K562 (cell line): ENCODE data around the gene SPON2. TPM values are rescaled to one million over a fixed set of nuclear protein-coding genes. Genes with fewer than 3 reads are reported as not detected.

Experiments used
- BCOR ChIP-seq: fragments of 450-650 bp; IDR thresholded peaks from 2 replicates; pipeline ENCODE4 v1.6.1; 2016
- BRD4 ChIP-seq: fragments of 200-600 bp; sonication (generic); IDR thresholded peaks from 2 replicates; pipeline ENCODE4 v1.6.1; 2017; ENCODE audit warnings: inconsistent platforms
- BRF1 ChIP-seq: IDR thresholded peaks from 3 replicates; pipeline ENCODE4 v1.6.1; 2011; ENCODE audit warnings: borderline replicate concordance, mild to moderate bottlenecking; ENCODE audit not compliant: insufficient read length; ENCODE audit errors: extremely low read depth
- CBFA2T2 ChIP-seq: fragments of 450-650 bp; conservative IDR thresholded peaks from 2 replicates; pipeline ENCODE4 v1.6.1; 2017; ENCODE audit warnings: mild to moderate bottlenecking
- CBX1 ChIP-seq: sonication (generic); IDR thresholded peaks from 2 replicates; pipeline ENCODE4 v1.6.1; 2016; ENCODE audit warnings: antibody characterized with exemption, low read depth, mild to moderate bottlenecking
- CCAR2 ChIP-seq: fragments of 200-400 bp; formaldehyde crosslinking; IDR thresholded peaks from 2 replicates; pipeline ENCODE4 v1.6.1; 2017; ENCODE audit warnings: mild to moderate bottlenecking, low read depth, low read length
- CEBPB ChIP-seq: fragments of 450-650 bp; IDR thresholded peaks from 2 replicates; pipeline ENCODE4 v1.6.1; 2016; ENCODE audit warnings: missing genetic modification characterization, missing compliant biosample characterization
- FOXA1 ChIP-seq: fragments of 450-650 bp; IDR thresholded peaks from 2 replicates; pipeline ENCODE4 v1.6.1; 2016; ENCODE audit warnings: mild to moderate bottlenecking, borderline replicate concordance
- FOXJ2 ChIP-seq: fragments of 200-800 bp; sonication (Bioruptor generic); IDR thresholded peaks from 2 replicates; pipeline ENCODE4 v1.6.1; 2016; ENCODE audit warnings: missing genetic modification characterization, missing compliant biosample characterization
- FOXP1 ChIP-seq: sonication (generic); formaldehyde crosslinking; IDR thresholded peaks from 2 replicates; pipeline ENCODE4 v1.8.0; 2022; ENCODE audit warnings: mild to moderate bottlenecking, missing genetic modification reagents
- HDAC2 ChIP-seq: fragments of 450-650 bp; IDR thresholded peaks from 2 replicates; pipeline ENCODE4 v1.6.1; 2016; ENCODE audit warnings: mild to moderate bottlenecking
- MITF ChIP-seq: IDR thresholded peaks from 2 replicates; pipeline ENCODE4 v1.6.1; 2014; ENCODE audit warnings: antibody characterized with exemption
- NFRKB ChIP-seq: fragments of 450-650 bp; IDR thresholded peaks from 2 replicates; pipeline ENCODE4 v1.6.1; 2016; ENCODE audit warnings: low read depth
- NR2F6 ChIP-seq: fragments of 450-650 bp; formaldehyde crosslinking; IDR thresholded peaks from 2 replicates; pipeline ENCODE4 v1.4.0; 2020; ENCODE audit warnings: mild to moderate bottlenecking
- RAD21 ChIP-seq, 2 experiments: fragments of 250-450 bp in 1 of 2; fragments of 450-650 bp in 1 of 2; sonication (Bioruptor Pico) in 1 of 2; formaldehyde crosslinking in 1 of 2; IDR thresholded peaks in 1 of 2; conservative IDR thresholded peaks in 1 of 2; 2 replicates each; pipeline versions ENCODE4 v1.4.0 to v1.8.0; 2020 to 2022; ENCODE audit warnings: mild to moderate bottlenecking in 2 of 2, moderate library complexity in 1 of 2
- RNF2 ChIP-seq: sonication (generic); IDR thresholded peaks from 2 replicates; pipeline ENCODE4 v1.6.1; 2016
- SFPQ ChIP-seq: fragments of 200-400 bp; formaldehyde crosslinking; IDR thresholded peaks from 2 replicates; pipeline ENCODE4 v1.6.1; 2017; ENCODE audit warnings: mild to moderate bottlenecking, low read depth, low read length, moderate library complexity
- SRSF7 ChIP-seq: fragments of 200-400 bp; formaldehyde crosslinking; optimal IDR thresholded peaks from 2 replicates; pipeline ENCODE3; 2017; ENCODE audit warnings: mild to moderate bottlenecking, low read depth, low read length
- TCF7L2 ChIP-seq: fragments of 150-350 bp; IDR thresholded peaks from 2 replicates; pipeline ENCODE4 v1.6.1; 2016; ENCODE audit warnings: low read depth, mild to moderate bottlenecking, low read length, moderate library complexity
- THAP12 ChIP-seq: fragments of 250-450 bp; sonication (Bioruptor Pico); IDR thresholded peaks from 2 replicates; pipeline ENCODE4 v1.9.0; 2021; ENCODE audit warnings: mild to moderate bottlenecking, inconsistent platforms
- U2AF2 ChIP-seq: fragments of 200-400 bp; formaldehyde crosslinking; optimal IDR thresholded peaks from 2 replicates; pipeline ENCODE3; 2017; ENCODE audit warnings: low read depth, mild to moderate bottlenecking, low read length
- ZEB2 ChIP-seq: fragments of 450-650 bp; IDR thresholded peaks from 2 replicates; pipeline ENCODE4 v1.6.1; 2016
- polyA plus RNA-seq, 8 experiments: library from polyadenylated mRNA; depleted of rRNA in 4 of 8; stranded (reverse) in 5 of 8; unstranded in 3 of 8; fragments of >200 nt; fragmentation: Nextera tagmentation in 2 of 8; fragmentation: Illumina TruSeq in 1 of 8; extraction: Ambion mirVana in 2 of 8; extraction: Trizol in 1 of 8; gene quantifications; 2 replicates each; pipeline versions ENCODE4 v1.2.1 to v1.2.3, GENCODE V29; 2011 to 2014; ENCODE audit warnings: inconsistent platforms in 1 of 8, missing spikeins in 1 of 8
- total RNA-seq, 7 experiments: library from RNA; depleted of rRNA in 6 of 7; stranded (reverse); fragments of >200 nt in 6 of 7; fragmentation: Illumina TruSeq in 2 of 7; extraction: Trizol in 2 of 7; gene quantifications; 2 replicates each; pipeline versions ENCODE4 v1.2.1 to v1.2.3, GENCODE V29; 2011 to 2021; ENCODE audit warnings: low replicate concordance in 1 of 7
- TF ChIP-seq, protein P1 (sequence below): sonication (generic); formaldehyde crosslinking; IDR thresholded peaks from 2 replicates; pipeline ENCODE4 v1.8.0; 2022; ENCODE audit warnings: mild to moderate bottlenecking, missing genetic modification reagents

The SPON2 gene
- total and polyA plus RNA-seq, 9 of the 15 experiments (the other 6 are each of a cell fraction or from before 2014, with no cell fraction given): 0.21 to 2.2 (median 0.83) TPM

DNA sequence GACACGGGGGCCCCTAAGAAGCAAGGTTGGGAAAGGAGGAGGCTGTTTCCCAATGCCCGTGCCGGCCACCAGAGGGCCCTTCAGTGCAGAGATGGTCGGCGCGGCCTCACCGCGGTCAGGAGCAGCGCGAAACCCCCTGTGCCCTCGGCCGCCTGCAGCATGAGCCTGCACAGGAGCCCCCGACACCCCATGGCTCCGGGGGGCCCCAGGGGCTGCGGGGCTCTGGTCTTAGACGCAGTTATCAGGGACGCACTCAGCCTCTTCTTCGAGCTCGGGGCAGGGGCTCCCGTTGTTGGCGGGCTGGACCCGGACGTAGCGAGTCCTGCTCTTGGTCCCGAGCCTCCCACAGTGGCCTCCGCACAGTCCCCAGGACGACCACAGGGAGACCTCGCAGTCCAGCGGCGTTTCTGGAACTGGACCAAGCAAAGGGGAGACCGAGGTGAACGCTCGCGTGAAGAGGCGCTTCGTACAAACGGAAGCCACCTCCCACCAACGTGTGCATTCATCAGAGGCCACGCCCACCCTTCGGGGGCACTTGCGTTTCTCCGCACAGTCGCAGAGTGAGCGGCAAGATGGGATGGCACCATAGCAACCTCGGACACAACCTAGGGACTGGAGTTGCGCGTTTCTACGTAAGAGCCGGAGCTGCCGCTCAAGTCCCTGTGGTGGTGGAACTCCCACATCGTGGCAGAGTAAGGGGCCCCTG lies 5.0 kb downstream of the SPON2 start (continued):
- TF ChIP-seq NFRKB (no peak), CBX1 (no peak), NR2F6 (CRISPR knock-in tag) (no peak), RNF2 (no peak), FOXJ2 (tag) (no peak), U2AF2 (no peak), ZEB2 (no peak), TCF7L2 (no peak), FOXA1 (no peak), THAP12 (CRISPR knock-in tag) (no peak), BRF1 (no peak), RAD21 (CRISPR knock-in tag; conservative IDR thresholded peaks at IDR 0.05 in 1 of 2, IDR thresholded peaks at IDR 0.05 in 1 of 2) (peak; percentile 63 to 84), HDAC2 (no peak), CCAR2 (no peak), FOXP1 (CRISPR knock-in tag) (0 out of 2 replicates have a peak, but pooled peaks have one; percentile 51), MITF (no peak), BCOR (no peak), CEBPB (tag) (no peak), CBFA2T2 (no peak), SRSF7 (no peak), SFPQ (no peak), BRD4 (no peak)
- TF ChIP-seq, protein P1, sequence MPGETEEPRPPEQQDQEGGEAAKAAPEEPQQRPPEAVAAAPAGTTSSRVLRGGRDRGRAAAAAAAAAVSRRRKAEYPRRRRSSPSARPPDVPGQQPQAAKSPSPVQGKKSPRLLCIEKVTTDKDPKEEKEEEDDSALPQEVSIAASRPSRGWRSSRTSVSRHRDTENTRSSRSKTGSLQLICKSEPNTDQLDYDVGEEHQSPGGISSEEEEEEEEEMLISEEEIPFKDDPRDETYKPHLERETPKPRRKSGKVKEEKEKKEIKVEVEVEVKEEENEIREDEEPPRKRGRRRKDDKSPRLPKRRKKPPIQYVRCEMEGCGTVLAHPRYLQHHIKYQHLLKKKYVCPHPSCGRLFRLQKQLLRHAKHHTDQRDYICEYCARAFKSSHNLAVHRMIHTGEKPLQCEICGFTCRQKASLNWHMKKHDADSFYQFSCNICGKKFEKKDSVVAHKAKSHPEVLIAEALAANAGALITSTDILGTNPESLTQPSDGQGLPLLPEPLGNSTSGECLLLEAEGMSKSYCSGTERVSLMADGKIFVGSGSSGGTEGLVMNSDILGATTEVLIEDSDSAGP (CRISPR knock-in tag): 0 out of 2 replicates have a peak, but pooled peaks have one; percentile 37
